ENCODE measurements around the gene CARHSP1.
"Not testable (repeated sequence)": the region's sequence is repeated elsewhere in the genome, so short reads cannot be mapped to it uniquely, and the experiment has no call there.

The CARHSP1 gene

GRCh38 chr16:8850279-8850885 lies 18.4 kb downstream of the CARHSP1 start:
- FAIRE-seq (no peak), DNase-seq (ENCODE audit: insufficient read length, low spot score) (peak; percentile 19)

GRCh38 chr16:8849411-8850011 lies 19.3 kb downstream of the CARHSP1 start:
- FAIRE-seq (no peak), DNase-seq (ENCODE audit: insufficient read length, low spot score) (peak; percentile 5)
- peak; percentile 66; the same call in 1 of the 2 replicates for TF ChIP-seq POLR2A (IDR thresholded peaks at IDR 0.05; ENCODE audit: low read depth, low read length)
- no peak for TF ChIP-seq TAF1 (IDR thresholded peaks at IDR 0.05; ENCODE audit: low read depth, low read length)
- TF ChIP-seq POU2F2 (IDR thresholded peaks at IDR 0.05; ENCODE audit: low read depth, low read length), result no peak; the same call in 1 of the 2 replicates

More at GRCh38 chr16:8850279-8850885, 18.4 kb downstream of the CARHSP1 start:
- TF ChIP-seq SPI1 (IDR thresholded peaks at IDR 0.05; ENCODE audit: low read depth, low read length) (peak; percentile 58; the same call in 1 of the 2 replicates), POLR2AphosphoS5 (IDR thresholded peaks at IDR 0.05; ENCODE audit: low read depth, low read length) (peak; percentile 67; the same call in 1 of the 2 replicates), PAX5 (IDR thresholded peaks at IDR 0.05; ENCODE audit: insufficient read depth, low read length, severe bottlenecking) (no peak)

GRCh38 chr16:8848939-8849391 lies 19.8 kb downstream of the CARHSP1 start:
- peak; percentile 5 for DNase-seq (ENCODE audit: insufficient read length, low spot score)
- TF ChIP-seq POLR2AphosphoS5 (IDR thresholded peaks at IDR 0.05; ENCODE audit: low read depth, low read length), result 0 out of 2 replicates have a peak, but pooled peaks have one; percentile 45
- no peak for TF ChIP-seq POU2F2 (IDR thresholded peaks at IDR 0.05; ENCODE audit: low read depth, low read length)
- no peak for TF ChIP-seq POLR2A (IDR thresholded peaks at IDR 0.05; ENCODE audit: low read depth, low read length)
- no peak for TF ChIP-seq PAX5 (IDR thresholded peaks at IDR 0.05; ENCODE audit: insufficient read depth, low read length, severe bottlenecking)
- FAIRE-seq, result no peak

- TF ChIP-seq POU2F2 (IDR thresholded peaks at IDR 0.05; ENCODE audit: low read depth, low read length) (no peak; the same call in 1 of the 2 replicates), POLR2A (IDR thresholded peaks at IDR 0.05; ENCODE audit: low read depth, low read length) (peak; percentile 31), SPI1 (IDR thresholded peaks at IDR 0.05; ENCODE audit: low read depth, low read length) (no peak), POLR2AphosphoS5 (IDR thresholded peaks at IDR 0.05; ENCODE audit: low read depth, low read length) (0 out of 2 replicates have a peak, but pooled peaks have one; percentile 14), PAX5 (IDR thresholded peaks at IDR 0.05; ENCODE audit: insufficient read depth, low read length, severe bottlenecking) (no peak), TAF1 (IDR thresholded peaks at IDR 0.05; ENCODE audit: low read depth, low read length) (no peak)
- DNase-seq (ENCODE audit: insufficient read length, low spot score), result no peak
- no peak for FAIRE-seq
These were observed 20.4 kb downstream of the CARHSP1 start for GRCh38 chr16:8848231-8848938.

- DNase-seq (ENCODE audit: insufficient read length, low spot score) (no peak), FAIRE-seq (no peak)
- TF ChIP-seq POLR2AphosphoS5 (IDR thresholded peaks at IDR 0.05; ENCODE audit: low read depth, low read length) (0 out of 2 replicates have a peak, but pooled peaks have one; percentile 16), POLR2A (IDR thresholded peaks at IDR 0.05; ENCODE audit: low read depth, low read length) (no peak)
These were observed 21.2 kb downstream of the CARHSP1 start for GRCh38 chr16:8847623-8848022.

- no peak for FAIRE-seq
- no peak for DNase-seq (ENCODE audit: insufficient read length, low spot score)
- no peak for TF ChIP-seq PAX5 (IDR thresholded peaks at IDR 0.05; ENCODE audit: insufficient read depth, low read length, severe bottlenecking)
These were observed 21.7 kb downstream of the CARHSP1 start for GRCh38 chr16:8847145-8847544.

- DNase-seq (ENCODE audit: insufficient read length, low spot score) (no peak), FAIRE-seq (no peak)
- TF ChIP-seq POLR2A (IDR thresholded peaks at IDR 0.05; ENCODE audit: low read depth, low read length), result peak; percentile 26; the same call in 1 of the 2 replicates
- TF ChIP-seq POU2F2 (IDR thresholded peaks at IDR 0.05; ENCODE audit: low read depth, low read length), result no peak
- no peak for TF ChIP-seq SPI1 (IDR thresholded peaks at IDR 0.05; ENCODE audit: low read depth, low read length)
- TF ChIP-seq TAF1 (IDR thresholded peaks at IDR 0.05; ENCODE audit: low read depth, low read length), result no peak
- TF ChIP-seq POLR2AphosphoS5 (IDR thresholded peaks at IDR 0.05; ENCODE audit: low read depth, low read length), result no peak
- TF ChIP-seq PAX5 (IDR thresholded peaks at IDR 0.05; ENCODE audit: insufficient read depth, low read length, severe bottlenecking), result no peak
These were observed 22.3 kb downstream of the CARHSP1 start for GRCh38 chr16:8846401-8846932.

- DNase-seq (ENCODE audit: insufficient read length, low spot score) (no peak), FAIRE-seq (no peak)
- TF ChIP-seq POLR2A (IDR thresholded peaks at IDR 0.05; ENCODE audit: low read depth, low read length) (no peak), PAX5 (IDR thresholded peaks at IDR 0.05; ENCODE audit: insufficient read depth, low read length, severe bottlenecking) (no peak), SPI1 (IDR thresholded peaks at IDR 0.05; ENCODE audit: low read depth, low read length) (no peak), POU2F2 (IDR thresholded peaks at IDR 0.05; ENCODE audit: low read depth, low read length) (no peak), POLR2AphosphoS5 (IDR thresholded peaks at IDR 0.05; ENCODE audit: low read depth, low read length) (no peak), TAF1 (IDR thresholded peaks at IDR 0.05; ENCODE audit: low read depth, low read length) (no peak)
These were observed 23.0 kb downstream of the CARHSP1 start for GRCh38 chr16:8845699-8846298.

GRCh38 chr16:8843296-8843695 lies 25.5 kb downstream of the CARHSP1 start:
- DNase-seq (ENCODE audit: insufficient read length, low spot score); FAIRE-seq: not testable (repeated sequence)

- not testable (repeated sequence) for FAIRE-seq; DNase-seq (ENCODE audit: insufficient read length, low spot score)
These were observed 26.8 kb downstream of the CARHSP1 start for GRCh38 chr16:8842016-8842415.

GRCh38 chr16:8837594-8837993 lies 31.2 kb downstream of the CARHSP1 start:
- DNase-seq (ENCODE audit: insufficient read length, low spot score); FAIRE-seq: not testable (repeated sequence)

- DNase-seq (ENCODE audit: insufficient read length, low spot score); FAIRE-seq: not testable (repeated sequence)
These were observed 32.0 kb downstream of the CARHSP1 start for GRCh38 chr16:8836797-8837196.
